Muscle layer of duodenum (tissue), 2 donors: ENCODE measurements around the gene GNG2.
"Not testable (repeated sequence)": the region's sequence is repeated elsewhere in the genome, so short reads cannot be mapped to it uniquely, and the experiment has no call there.

ENCODE experiments used
- H3K27ac ChIP-seq: one replicate; pipeline ENCODE4 v1.7.0; 2013; ENCODE audit warnings: mild to moderate bottlenecking, low read length
- H3K27me3 ChIP-seq: one replicate; pipeline ENCODE4 v1.7.0; 2013; ENCODE audit warnings: low read depth, mild to moderate bottlenecking, control low read depth, low read length
- H3K36me3 ChIP-seq, 2 donors: one replicate each; pipeline ENCODE4 v1.7.0; 2013; ENCODE audit warnings: low read length in 2 of 2, control low read depth in 1 of 2, mild to moderate bottlenecking in 1 of 2; ENCODE audit not compliant: insufficient read depth in 2 of 2, control insufficient read depth in 1 of 2
- H3K4me1 ChIP-seq, 2 donors: one replicate each; pipeline ENCODE4 v1.7.0; 2013; ENCODE audit warnings: low read length in 2 of 2, mild to moderate bottlenecking in 2 of 2, control low read depth in 1 of 2, moderate library complexity in 1 of 2; ENCODE audit not compliant: insufficient read depth in 2 of 2, control insufficient read depth in 1 of 2
- H3K4me3 ChIP-seq, 2 donors: one replicate each; pipeline ENCODE4 v1.7.0; 2013; ENCODE audit warnings: low read length in 2 of 2, low read depth in 1 of 2, mild to moderate bottlenecking in 1 of 2
- H3K9me3 ChIP-seq, 2 donors: one replicate each; pipeline ENCODE4 v1.7.0; 2013; ENCODE audit warnings: low read length in 2 of 2, control low read depth in 1 of 2, mild to moderate bottlenecking in 1 of 2; ENCODE audit not compliant: control insufficient read depth in 1 of 2
- donor health status: healthy.

The GNG2 gene

GRCh38 chr14:51897791-51898355 lies 37.5 kb downstream of the GNG2 start:
- Histone ChIP-seq H3K27me3 (no peaks in the 10 kb centered on the region), H3K9me3 (no peaks in the 10 kb centered on the region), H3K4me3 (no peak overlapping the region), H3K36me3 (no peaks in the 10 kb centered on the region), H3K27ac (no peak overlapping the region), H3K4me1 (peaks cover 0 to 3% of the 10 kb centered on the region in 2 donors)

- H3K27me3 ChIP-seq = no peaks in the 10 kb centered on the region
- H3K27ac ChIP-seq = no peak overlapping the region
- no peaks in the 10 kb centered on the region for H3K36me3 ChIP-seq
- H3K4me1 ChIP-seq = peaks cover 0 to 3% of the 10 kb centered on the region in 2 donors
- no peak overlapping the region for H3K4me3 ChIP-seq
- peaks cover 7 to 8% of the 10 kb centered on the region in 2 donors for H3K9me3 ChIP-seq
Measured at GRCh38 chr14:51901475-51902024, 41.1 kb downstream of the GNG2 start.

- H3K9me3 ChIP-seq, H3K27me3 ChIP-seq, H3K4me1 ChIP-seq, H3K36me3 ChIP-seq, H3K4me3 ChIP-seq: not testable (repeated sequence)
- peak overlapping the region; percentile 36 for H3K27ac ChIP-seq
Measured at GRCh38 chr14:51905656-51906121, 45.3 kb downstream of the GNG2 start.

- H3K27me3 ChIP-seq = no peaks in the 10 kb centered on the region
- no peak overlapping the region for H3K27ac ChIP-seq
- H3K4me3 ChIP-seq = no peak overlapping the region
- H3K9me3 ChIP-seq = peaks cover 7 to 8% of the 10 kb centered on the region in 2 donors
- no peaks in the 10 kb centered on the region for H3K36me3 ChIP-seq
- peaks cover 0 to 7% of the 10 kb centered on the region in 2 donors for H3K4me1 ChIP-seq
Measured at GRCh38 chr14:51908086-51908485, 47.7 kb downstream of the GNG2 start.

GRCh38 chr14:51912112-51912786 lies 51.8 kb downstream of the GNG2 start:
- Histone ChIP-seq H3K27ac (no peak overlapping the region), H3K9me3 (no peaks in the 10 kb centered on the region), H3K27me3 (no peaks in the 10 kb centered on the region), H3K4me3 (no peak overlapping the region), H3K36me3 (no peaks in the 10 kb centered on the region), H3K4me1 (peaks cover 0 to 6% of the 10 kb centered on the region in 2 donors)

GRCh38 chr14:51914310-51914709 lies 53.9 kb downstream of the GNG2 start:
- Histone ChIP-seq H3K27ac (no peak overlapping the region), H3K36me3 (no peaks in the 10 kb centered on the region), H3K4me3 (no peak overlapping the region), H3K27me3 (no peaks in the 10 kb centered on the region), H3K4me1 (peaks cover 0 to 4% of the 10 kb centered on the region in 2 donors), H3K9me3 (no peaks in the 10 kb centered on the region)

- H3K36me3 ChIP-seq = no peaks in the 10 kb centered on the region
- H3K27me3 ChIP-seq = no peaks in the 10 kb centered on the region
- no peak overlapping the region for H3K27ac ChIP-seq
- H3K4me3 ChIP-seq = no peak overlapping the region
- no peaks in the 10 kb centered on the region for H3K9me3 ChIP-seq
- H3K4me1 ChIP-seq = peaks cover 0 to 4% of the 10 kb centered on the region in 2 donors
Measured at GRCh38 chr14:51917193-51917592, 56.8 kb downstream of the GNG2 start.

- no peak overlapping the region for H3K4me3 ChIP-seq
- H3K9me3 ChIP-seq = no peaks in the 10 kb centered on the region
- no peak overlapping the region for H3K27ac ChIP-seq
- peaks cover 4 to 11% of the 10 kb centered on the region in 2 donors for H3K4me1 ChIP-seq
- H3K27me3 ChIP-seq = no peaks in the 10 kb centered on the region
- H3K36me3 ChIP-seq = no peaks in the 10 kb centered on the region
Measured at GRCh38 chr14:51921026-51921425, 60.6 kb downstream of the GNG2 start.

GRCh38 chr14:51922624-51923023 lies 62.2 kb downstream of the GNG2 start:
- Histone ChIP-seq H3K27ac (peak overlapping the region; percentile 72), H3K4me3 (no peak overlapping the region), H3K9me3 (no peaks in the 10 kb centered on the region), H3K4me1 (peaks cover 4 to 8% of the 10 kb centered on the region in 2 donors), H3K27me3 (no peaks in the 10 kb centered on the region), H3K36me3 (no peaks in the 10 kb centered on the region)

GRCh38 chr14:51924600-51924999 lies 64.2 kb downstream of the GNG2 start:
- no peaks in the 10 kb centered on the region for H3K36me3 ChIP-seq
- peaks cover 4 to 18% of the 10 kb centered on the region in 2 donors for H3K4me1 ChIP-seq
- H3K4me3 ChIP-seq = no peak overlapping the region
- no peaks in the 10 kb centered on the region for H3K9me3 ChIP-seq
- H3K27me3 ChIP-seq = no peaks in the 10 kb centered on the region
- H3K27ac ChIP-seq = no peak overlapping the region

- Histone ChIP-seq H3K4me1 (peaks cover 4 to 20% of the 10 kb centered on the region in 2 donors), H3K36me3 (no peaks in the 10 kb centered on the region), H3K4me3 (no peak overlapping the region), H3K27me3 (no peaks in the 10 kb centered on the region), H3K9me3 (no peaks in the 10 kb centered on the region), H3K27ac (no peak overlapping the region)
Measured at GRCh38 chr14:51925980-51926379, 65.6 kb downstream of the GNG2 start.
